NCI-H1092 treated with DMSO at 0.1 percent for 48 hours (cell line): ENCODE data around the gene EVA1B.

ENCODE experiments used
- DNase-seq: peaks from one replicate; lab custom pipeline; 2025; lab: John Stamatoyannopoulos, UW

The EVA1B gene

DNA sequence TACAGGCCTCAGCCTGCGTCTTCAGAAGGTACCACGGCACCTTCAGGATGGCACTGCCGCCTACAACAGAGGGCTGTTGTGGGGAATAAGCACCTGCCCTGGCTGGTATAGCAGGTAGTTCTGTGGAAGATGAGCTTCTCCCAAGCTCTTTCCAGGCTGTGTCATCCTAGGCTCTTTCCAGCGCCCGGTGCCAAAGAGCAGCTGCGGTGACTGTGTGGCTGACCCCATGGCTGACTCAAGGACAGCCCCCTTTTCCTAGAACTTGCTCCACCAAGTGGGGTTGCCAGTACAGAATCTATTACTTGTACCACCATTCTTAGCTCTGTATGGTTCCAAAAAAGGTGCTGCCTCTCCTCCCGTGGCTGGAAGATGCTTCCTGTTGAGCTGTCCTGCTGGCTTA is 21.9 kb upstream of the EVA1B start:
- DNase-seq = no peak

DNA sequence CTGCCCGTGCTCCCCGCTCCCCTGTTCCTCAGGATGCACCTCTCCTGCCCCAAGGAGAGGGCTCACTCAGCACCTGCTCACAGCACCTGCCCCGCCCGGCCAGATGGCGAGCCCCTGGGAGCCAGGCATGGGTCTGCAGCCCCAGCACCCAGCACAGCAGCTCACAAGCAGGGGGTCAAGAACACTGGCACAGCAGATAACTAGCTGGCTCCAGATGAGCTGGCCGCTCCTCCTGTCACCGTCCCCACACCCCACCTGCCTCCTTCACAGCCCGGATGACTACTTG is 20.9 kb upstream of the EVA1B start:
- no peak for DNase-seq

- no peak for DNase-seq
These were observed 20.4 kb upstream of the EVA1B start for GRCh38 chr1:36343651-36344394.

DNA sequence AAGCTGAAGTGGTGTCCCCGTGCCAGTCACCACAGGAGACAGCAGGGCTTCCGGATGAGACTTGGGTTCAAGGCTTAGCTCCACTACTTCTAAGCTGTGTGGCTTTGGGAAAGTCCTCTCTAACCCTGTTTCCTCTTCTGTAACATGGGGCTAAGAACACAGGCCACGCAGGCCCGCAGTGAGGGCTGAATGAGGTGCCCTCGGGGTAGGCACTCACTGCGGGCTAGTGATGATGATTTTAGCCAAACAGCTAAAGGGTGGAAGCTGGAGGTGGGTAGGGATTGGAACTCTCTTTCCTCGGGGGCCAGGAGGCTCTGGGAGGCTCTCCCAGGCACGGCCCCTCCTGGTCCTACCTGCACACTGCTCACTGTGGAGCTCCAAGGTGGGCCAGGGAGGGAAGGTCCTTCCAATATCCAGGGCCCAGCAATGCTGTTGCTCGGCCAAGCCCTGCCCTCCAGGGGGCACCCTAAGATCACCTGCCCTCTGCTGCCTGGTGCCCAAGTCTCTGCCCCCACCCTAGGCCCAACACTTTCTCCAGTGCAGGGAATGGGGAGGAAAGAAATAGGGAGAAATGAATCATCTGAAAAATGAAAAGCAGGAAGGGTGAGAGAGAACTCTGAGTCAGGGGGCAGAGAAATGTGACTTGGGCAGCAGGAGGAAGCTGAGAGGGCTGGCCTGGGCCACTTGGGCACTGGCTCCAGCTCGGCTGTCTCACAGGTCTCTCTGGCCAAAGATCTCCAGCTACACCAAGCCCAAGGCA is 19.2 kb upstream of the EVA1B start:
- no peak for DNase-seq

- no peak for DNase-seq
These were observed 18.3 kb upstream of the EVA1B start for GRCh38 chr1:36341626-36342320.

- DNase-seq = no peak
These were observed 16.2 kb upstream of the EVA1B start for GRCh38 chr1:36339615-36340014.

GRCh38 chr1:36339215-36339614 is 15.8 kb upstream of the EVA1B start:
- DNase-seq = no peak

- DNase-seq = no peak
These were observed 14.4 kb upstream of the EVA1B start for GRCh38 chr1:36337830-36338229.

DNA sequence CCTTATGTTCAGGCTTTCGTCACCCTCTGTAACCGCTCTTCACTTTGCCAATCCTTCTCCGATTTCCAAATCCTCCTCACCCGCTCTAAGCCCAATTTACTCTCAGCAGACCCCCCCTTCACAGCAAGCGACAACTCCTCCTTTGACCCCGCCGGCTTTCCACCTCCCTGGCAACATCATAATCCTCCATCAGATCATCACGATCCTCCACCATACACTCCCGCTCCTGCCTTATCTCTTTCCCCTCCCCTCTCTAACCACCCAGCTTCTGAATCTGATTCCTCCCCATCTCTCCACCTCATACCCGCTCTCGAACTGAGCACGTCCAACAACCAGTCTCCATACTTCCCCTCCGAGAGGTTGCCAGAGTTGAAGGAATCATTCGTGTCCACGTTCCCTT is 7.5 kb upstream of the EVA1B start:
- DNase-seq = no peak

DNA sequence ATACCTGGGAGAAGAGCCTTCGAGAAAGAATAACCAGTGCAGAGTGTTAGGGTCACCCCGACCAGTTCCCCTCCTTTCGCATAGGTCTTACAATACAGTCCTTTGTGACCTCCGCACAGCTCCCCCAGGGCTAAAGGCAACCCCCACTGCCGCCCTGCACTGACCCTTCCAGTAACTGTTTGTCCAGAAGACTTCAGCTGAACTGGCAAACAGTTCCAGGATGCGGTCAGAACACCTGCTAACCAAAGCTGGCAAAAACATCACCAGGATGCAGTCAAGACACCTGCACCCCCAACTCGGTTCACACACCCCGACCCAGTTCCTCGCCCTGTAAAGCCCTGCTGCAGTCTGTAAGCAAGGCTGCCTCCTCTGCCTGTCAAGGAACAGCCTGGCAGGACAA is 6.4 kb upstream of the EVA1B start:
- no peak for DNase-seq

DNA sequence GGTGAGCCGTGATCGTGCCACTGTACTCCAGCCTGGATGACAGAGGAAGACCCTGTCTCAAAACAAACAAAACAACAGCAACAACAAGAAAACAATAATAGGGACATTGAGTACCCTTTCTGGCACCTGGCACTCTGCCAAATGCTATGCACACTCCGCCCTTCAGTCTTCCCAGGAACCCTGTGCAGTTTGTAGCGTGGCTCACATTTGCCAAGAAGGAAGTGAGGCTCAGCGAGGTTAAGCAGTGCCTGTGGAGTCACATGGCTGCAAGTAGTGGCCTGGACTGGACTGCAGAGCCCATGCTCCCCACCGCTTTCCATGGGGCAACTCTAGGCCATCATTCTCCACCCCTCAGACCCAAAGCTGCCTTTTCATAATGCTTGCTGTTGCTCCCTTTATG is 5.3 kb upstream of the EVA1B start:
- no peak for DNase-seq

DNA sequence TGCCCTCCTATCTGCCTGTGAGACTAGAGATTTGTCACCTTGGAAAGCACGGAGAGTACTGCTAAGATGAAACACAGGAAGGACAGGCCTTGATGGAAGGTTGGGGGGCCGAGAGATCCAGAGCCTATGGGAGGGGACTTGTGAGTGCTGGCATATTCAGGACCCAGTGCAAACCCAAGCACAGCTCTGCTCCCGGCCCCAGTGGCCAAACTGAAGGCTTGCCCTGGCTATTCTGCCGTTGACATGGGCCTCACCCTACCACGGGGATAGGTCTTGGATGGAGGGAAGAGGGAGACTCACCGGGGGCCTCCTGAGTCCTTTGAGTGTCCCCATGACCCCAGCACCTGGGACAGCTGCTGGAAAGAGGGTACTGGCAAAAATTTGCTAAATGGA is 4.6 kb upstream of the EVA1B start:
- DNase-seq = no peak

DNA sequence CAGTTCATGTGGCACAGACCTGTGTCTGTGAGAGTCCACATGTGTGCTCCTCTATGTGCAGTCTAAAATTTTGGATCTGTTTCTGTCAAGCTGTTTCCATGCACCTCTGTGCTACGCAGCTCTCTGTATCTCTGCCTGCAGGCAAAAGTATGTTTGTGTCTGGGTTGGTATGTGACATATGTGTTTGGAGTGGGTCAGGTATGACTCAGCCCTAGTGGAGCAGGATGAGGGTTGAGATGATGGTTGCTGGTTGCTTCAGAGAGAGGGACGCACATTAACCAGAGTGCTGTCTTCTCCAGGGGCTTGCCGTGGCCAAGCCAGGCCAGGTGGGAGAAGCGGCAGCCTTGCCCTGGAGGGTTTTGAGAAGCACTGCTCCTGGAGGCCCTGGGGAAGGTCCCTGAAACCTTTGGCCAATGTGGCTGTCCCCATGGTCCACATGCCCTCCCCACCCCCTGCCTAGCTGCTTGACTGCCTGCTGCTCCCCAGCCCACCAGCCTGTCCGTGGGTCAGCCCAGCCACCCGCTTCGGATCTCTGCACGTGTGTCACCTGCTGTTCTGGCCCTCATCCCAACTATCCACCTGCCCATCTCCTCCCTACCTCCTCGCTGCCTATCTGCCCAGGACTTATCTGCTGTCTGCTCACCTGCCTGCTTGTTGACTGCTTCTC is 4.1 kb upstream of the EVA1B start:
- peak; percentile 19 for DNase-seq

- DNase-seq = no peak
These were observed 3.1 kb upstream of the EVA1B start for GRCh38 chr1:36326499-36326898.

DNA sequence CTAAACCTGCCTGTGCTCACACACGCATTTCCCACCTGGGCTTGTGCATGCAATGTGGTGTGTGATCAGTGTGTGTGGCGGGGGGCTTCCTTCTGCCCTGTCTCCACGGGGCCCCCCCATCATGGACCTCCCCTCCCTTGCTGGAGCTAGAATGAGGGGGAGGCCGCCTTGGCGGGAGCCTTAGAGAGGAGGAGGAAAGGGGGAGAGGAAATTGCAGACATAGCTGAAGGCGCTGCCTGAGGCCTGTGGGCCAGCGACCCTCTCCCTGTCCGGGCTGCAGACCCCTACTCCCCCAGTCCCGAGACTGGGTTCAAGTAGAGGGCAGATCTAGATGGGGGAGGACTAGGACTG is 883 bp upstream of the EVA1B start:
- no peak for DNase-seq

GRCh38 chr1:36322786-36323635 is 434 bp downstream of the EVA1B start:
- no peak for DNase-seq

- no peak for DNase-seq
These were observed 1.2 kb downstream of the EVA1B start for GRCh38 chr1:36322041-36322785.

DNA sequence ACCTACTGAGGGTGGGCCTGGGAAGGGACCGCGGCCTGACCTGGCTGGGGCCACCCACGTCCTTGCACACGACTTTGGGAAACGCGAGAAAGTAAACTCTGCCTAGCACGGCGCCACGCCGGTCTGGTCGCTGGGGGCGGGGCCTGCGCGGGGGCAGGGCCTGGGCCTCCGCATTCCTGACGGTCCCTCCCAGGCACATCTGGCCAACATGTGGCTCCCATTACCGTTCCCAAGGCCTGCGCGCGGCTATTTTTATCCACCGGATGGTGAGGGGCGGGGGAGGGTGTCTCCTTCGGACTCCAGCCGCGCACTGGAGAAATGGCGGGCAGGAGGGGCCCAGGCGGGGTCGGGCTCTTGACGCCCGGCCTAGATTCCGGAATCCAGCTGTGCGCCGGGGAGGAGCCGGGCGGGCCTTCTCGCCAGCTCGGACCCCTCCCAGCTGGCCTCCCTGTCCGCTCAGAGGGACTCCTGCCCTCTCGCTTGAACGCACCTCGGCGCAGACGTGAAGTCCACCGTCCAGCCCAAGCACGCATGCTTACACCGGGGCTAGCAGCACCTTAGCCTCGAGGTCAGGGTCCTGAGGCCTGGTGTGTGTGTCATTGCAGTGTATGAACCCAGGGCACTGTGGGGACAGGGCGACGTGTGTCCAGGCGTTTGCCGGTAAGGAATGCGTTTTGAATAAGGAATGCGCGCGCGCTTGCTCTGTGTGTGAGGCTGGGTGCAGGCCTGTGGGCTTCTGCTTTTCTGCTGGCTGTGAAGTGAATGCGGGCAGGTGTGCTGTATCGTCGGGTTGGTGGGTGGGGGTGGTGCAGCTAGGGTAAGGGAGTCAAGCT is 2.1 kb downstream of the EVA1B start:
- no peak for DNase-seq

GRCh38 chr1:36320767-36321118 is 2.7 kb downstream of the EVA1B start:
- no peak for DNase-seq

DNA sequence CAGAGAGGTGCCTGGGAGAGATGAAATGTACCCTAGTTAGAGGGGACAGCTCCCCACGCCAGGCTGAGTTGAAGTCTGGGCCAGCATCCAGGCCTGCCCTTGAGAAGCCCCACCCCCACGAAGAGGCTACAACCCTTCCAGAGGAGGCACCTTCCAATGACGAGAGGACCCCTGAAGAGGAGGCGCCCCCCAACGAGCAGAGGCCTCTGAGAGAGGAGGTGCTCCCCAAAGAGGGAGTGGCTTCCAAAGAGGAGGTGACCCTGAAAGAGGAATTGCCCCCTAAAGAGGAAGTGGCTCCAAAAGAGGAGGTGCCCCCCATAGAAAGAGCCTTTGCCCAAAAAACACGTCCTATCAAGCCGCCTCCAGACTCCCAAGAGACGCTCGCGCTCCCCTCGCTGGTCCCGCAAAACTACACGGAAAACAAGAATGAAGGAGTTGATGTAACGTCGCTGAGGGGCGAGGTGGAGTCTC is 3.1 kb downstream of the EVA1B start:
- no peak for DNase-seq
